Stimulated activated CD4-positive, alpha-beta T cell treated with anti-CD3 and anti-CD28 coated beads, Interleukin-15, amount 100 ng/mL, for 1 hour (primary cell): ENCODE results near the gene PALLD.
"Not testable (repeated sequence)": the region's sequence is repeated elsewhere in the genome, so short reads cannot be mapped to it uniquely, and the experiment has no call there.

Experiments used
- DNase-seq, 2 donors: peaks; one replicate each; pipeline ENCODE4 v3.0.0-alpha.2; 2020; ENCODE audit warnings: low read depth in 1 of 2, low spot score in 1 of 2

PALLD gene

GRCh38 chr4:168496834-168497233 lies at the start of gene PALLD:
Gene PALLD, plus strand, starts transcription at chr4:168497052.
- no peak for DNase-seq

GRCh38 chr4:168449063-168449462 lies 47.8 kb upstream of the PALLD start:
- DNase-seq: not testable (repeated sequence)

GRCh38 chr4:168449719-168450452 lies 47.0 kb upstream of the PALLD start:
- DNase-seq: no peak

- DNase-seq: no peak
Measured at GRCh38 chr4:168451331-168451730, 45.5 kb upstream of the PALLD start.

- no peak for DNase-seq
Measured at GRCh38 chr4:168451744-168452390, 45.0 kb upstream of the PALLD start.

GRCh38 chr4:168453146-168453545 lies 43.7 kb upstream of the PALLD start:
- DNase-seq: no peak

- DNase-seq: not testable (repeated sequence)
Measured at GRCh38 chr4:168458256-168458655, 38.6 kb upstream of the PALLD start.

GRCh38 chr4:168461821-168462220 lies 35.0 kb upstream of the PALLD start:
- no peak for DNase-seq

- no peak for DNase-seq
Measured at GRCh38 chr4:168472920-168473319, 23.9 kb upstream of the PALLD start.

GRCh38 chr4:168474660-168475320 lies 22.1 kb upstream of the PALLD start:
- no peak for DNase-seq

- peak in 1 of 2 donors; percentile 16 for DNase-seq
Measured at GRCh38 chr4:168475745-168476144, 21.1 kb upstream of the PALLD start.

GRCh38 chr4:168478868-168479267 lies 18.0 kb upstream of the PALLD start:
- no peak for DNase-seq

- no peak for DNase-seq
Measured at GRCh38 chr4:168480931-168481611, 15.8 kb upstream of the PALLD start.

GRCh38 chr4:168483811-168484210 lies 13.0 kb upstream of the PALLD start:
- DNase-seq: no peak

- DNase-seq: no peak
Measured at GRCh38 chr4:168484626-168485025, 12.2 kb upstream of the PALLD start.

GRCh38 chr4:168485156-168485910 lies 11.5 kb upstream of the PALLD start:
- DNase-seq: no peak

- DNase-seq: no peak
Measured at GRCh38 chr4:168486912-168487281, 10.0 kb upstream of the PALLD start.

- DNase-seq: no peak
Measured at GRCh38 chr4:168487282-168488035, 9.4 kb upstream of the PALLD start.

GRCh38 chr4:168488869-168489274 lies 8.0 kb upstream of the PALLD start:
- DNase-seq: no peak

- no peak for DNase-seq
Measured at GRCh38 chr4:168489616-168490015, 7.2 kb upstream of the PALLD start.
